Measurements from ENCODE around the gene CLEC11A.
A peak's percentile ranks its signal among the peaks of the same experiment; 100 is the strongest.
"Not testable (repeated sequence)": the region's sequence is repeated elsewhere in the genome, so short reads cannot be mapped to it uniquely, and the experiment has no call there.

CLEC11A gene

GRCh38 chr19:50723735-50724521, 764 bp downstream of the CLEC11A start:
- no peak for DNase-seq

- DNase-seq = peak; percentile 41
Measured at GRCh38 chr19:50724522-50725217, 1.5 kb downstream of the CLEC11A start.

- DNase-seq = no peak
Measured at GRCh38 chr19:50725218-50725910, 2.2 kb downstream of the CLEC11A start.

GRCh38 chr19:50725911-50726230, 2.7 kb downstream of the CLEC11A start:
- DNase-seq = no peak

GRCh38 chr19:50728084-50728737, 5.0 kb downstream of the CLEC11A start:
- DNase-seq = peak; percentile 80

GRCh38 chr19:50729894-50730293, 6.7 kb downstream of the CLEC11A start:
- DNase-seq = no peak

- no peak for DNase-seq
Measured at GRCh38 chr19:50735869-50736268, 12.7 kb downstream of the CLEC11A start.

GRCh38 chr19:50736338-50736737, 13.2 kb downstream of the CLEC11A start:
- no peak for DNase-seq

- no peak for DNase-seq
Measured at GRCh38 chr19:50739132-50739913, 16.2 kb downstream of the CLEC11A start.

GRCh38 chr19:50739914-50740426, 16.8 kb downstream of the CLEC11A start:
- no peak for DNase-seq

- DNase-seq = no peak
Measured at GRCh38 chr19:50741179-50741933, 18.2 kb downstream of the CLEC11A start.

- no peak for DNase-seq
Measured at GRCh38 chr19:50743537-50743936, 20.4 kb downstream of the CLEC11A start.

- peak; percentile 24 for DNase-seq
Measured at GRCh38 chr19:50745221-50745620, 22.1 kb downstream of the CLEC11A start.

GRCh38 chr19:50747141-50747540, 24.0 kb downstream of the CLEC11A start:
- DNase-seq = not testable (repeated sequence)

GRCh38 chr19:50749490-50749889, 26.3 kb downstream of the CLEC11A start:
- no peak for DNase-seq

GRCh38 chr19:50750010-50750409, 26.8 kb downstream of the CLEC11A start:
- DNase-seq = peak; percentile 30

- DNase-seq = no peak
Measured at GRCh38 chr19:50753879-50754278, 30.7 kb downstream of the CLEC11A start.

- DNase-seq = not testable (repeated sequence)
Measured at GRCh38 chr19:50756244-50756643, 33.1 kb downstream of the CLEC11A start.

GRCh38 chr19:50757624-50758023, 34.5 kb downstream of the CLEC11A start:
- not testable (repeated sequence) for DNase-seq

- not testable (repeated sequence) for DNase-seq
Measured at GRCh38 chr19:50759076-50759475, 35.9 kb downstream of the CLEC11A start.

GRCh38 chr19:50759886-50760285, 36.7 kb downstream of the CLEC11A start:
- peak; percentile 27 for DNase-seq

Data from RPMI8226 (cell line).